Stimulated activated CD8-positive, alpha-beta memory T cell treated with anti-CD3 and anti-CD28 coated beads, Interleukin-15, amount 100 ng/mL, for 48 hours (primary cell): ENCODE measurements around the gene CALML3.

Source experiments
- DNase-seq, 2 donors: peaks; one replicate each; pipeline ENCODE4 v3.0.0-alpha.2; 2020; ENCODE audit warnings: low read depth in 2 of 2

Gene CALML3

DNA sequence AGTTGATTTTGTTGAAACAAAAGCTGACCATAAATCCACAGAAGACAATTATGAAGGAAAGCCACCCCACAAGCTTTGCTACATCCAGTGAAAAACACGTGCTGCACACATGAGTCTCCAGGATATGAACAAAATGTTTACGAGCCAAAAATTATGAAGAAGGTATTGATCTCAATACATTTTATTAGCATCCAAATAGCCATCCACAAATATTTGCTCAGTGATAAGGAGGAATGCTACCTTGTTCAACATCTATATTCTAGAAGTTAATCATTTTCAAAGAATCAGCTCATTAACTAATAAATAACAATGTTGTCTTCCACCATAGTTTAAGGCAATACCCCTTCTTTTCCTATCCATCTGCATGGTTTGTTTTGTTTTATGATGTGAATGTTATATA is 42.7 kb downstream of the CALML3 start:
- no peak for DNase-seq

GRCh38 chr10:5568984-5569383 is 44.2 kb downstream of the CALML3 start:
- no peak for DNase-seq

- no peak for DNase-seq
These were observed 44.8 kb downstream of the CALML3 start for GRCh38 chr10:5569568-5569967.

- no peak for DNase-seq
These were observed 45.4 kb downstream of the CALML3 start for GRCh38 chr10:5570007-5570655.

- no peak for DNase-seq
These were observed 46.4 kb downstream of the CALML3 start for GRCh38 chr10:5570979-5571810.

GRCh38 chr10:5571826-5572225 is 47.1 kb downstream of the CALML3 start:
- no peak for DNase-seq

DNA sequence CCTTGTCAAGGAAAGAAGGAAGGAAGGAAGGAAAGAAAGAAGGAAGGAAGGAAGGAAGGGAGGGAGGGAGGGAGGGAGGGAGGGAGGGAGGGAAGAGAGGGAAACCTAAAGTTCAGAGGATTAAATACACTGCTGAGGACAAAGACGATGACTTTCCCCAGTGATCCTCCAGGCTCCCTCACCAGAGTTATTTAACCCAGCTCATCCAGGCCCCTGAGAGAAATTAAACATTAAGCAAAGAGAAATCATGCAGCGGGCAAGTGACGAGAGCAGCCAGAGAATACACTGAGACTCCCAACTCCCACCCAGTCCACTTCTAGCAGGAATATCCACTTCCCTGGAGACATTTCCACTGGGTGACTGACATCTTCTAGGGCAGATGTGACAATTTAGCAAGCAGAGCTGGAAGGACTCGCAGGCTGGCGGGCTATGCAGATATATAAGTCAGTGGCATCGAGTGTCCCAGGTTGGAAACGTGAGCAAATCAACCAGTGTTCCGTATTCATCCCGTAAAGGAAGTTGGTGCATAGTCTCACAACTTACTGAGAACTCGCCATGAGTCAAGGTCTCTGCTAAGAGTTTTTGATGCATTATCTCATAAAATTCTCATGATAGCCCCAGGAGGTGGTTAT is 48.7 kb downstream of the CALML3 start:
- DNase-seq = no peak

- DNase-seq = no peak
These were observed 49.3 kb downstream of the CALML3 start for GRCh38 chr10:5573968-5574641.

GRCh38 chr10:5574642-5575131 is 49.9 kb downstream of the CALML3 start:
- no peak for DNase-seq

DNA sequence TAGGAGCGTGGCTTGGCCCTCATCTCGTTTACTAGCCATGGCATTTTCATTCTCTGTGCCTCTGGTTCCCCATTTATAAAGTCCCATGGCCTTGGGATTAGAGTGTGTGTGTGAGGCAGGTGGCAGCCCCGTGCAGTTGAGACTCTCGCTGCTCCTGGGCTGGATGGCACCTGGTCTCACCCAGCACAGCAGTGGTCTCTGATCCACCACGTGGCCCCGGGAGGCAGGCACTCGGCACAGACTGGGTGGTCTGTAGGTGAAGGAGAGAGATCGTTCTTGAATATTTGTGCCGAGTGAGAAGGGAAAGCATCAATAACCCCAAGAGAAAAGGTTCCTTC is 50.4 kb downstream of the CALML3 start:
- no peak for DNase-seq

GRCh38 chr10:5575482-5576153 is 50.9 kb downstream of the CALML3 start:
- no peak for DNase-seq

GRCh38 chr10:5576154-5576748 is 51.5 kb downstream of the CALML3 start:
- no peak for DNase-seq
